ENCODE results near the gene VCL.
"Not testable (repeated sequence)": the region's sequence is repeated elsewhere in the genome, so short reads cannot be mapped to it uniquely, and the experiment has no call there.

The VCL gene

DNA sequence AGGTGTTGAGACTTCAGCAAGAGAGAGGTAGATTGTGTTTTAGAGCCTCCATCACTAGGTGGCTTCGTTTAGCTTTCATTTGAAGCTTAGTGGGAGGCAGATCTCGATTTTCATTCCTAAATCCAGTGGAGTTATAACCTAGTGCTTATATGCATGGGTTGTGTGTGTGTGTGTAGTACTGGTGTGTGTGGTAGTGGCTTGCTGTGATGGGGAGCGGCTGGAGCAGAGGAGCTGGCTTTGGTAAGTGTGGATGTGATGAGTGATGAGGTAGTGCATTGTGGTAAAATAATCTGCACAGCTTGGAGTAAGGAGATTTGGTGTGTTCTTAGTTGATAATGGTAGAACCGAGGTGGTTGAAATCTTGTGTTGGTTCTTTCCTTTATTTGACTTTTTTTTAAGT, 109.5 kb downstream of the VCL start:
- DNase-seq (ENCODE audit: low spot score), result no peak

DNA sequence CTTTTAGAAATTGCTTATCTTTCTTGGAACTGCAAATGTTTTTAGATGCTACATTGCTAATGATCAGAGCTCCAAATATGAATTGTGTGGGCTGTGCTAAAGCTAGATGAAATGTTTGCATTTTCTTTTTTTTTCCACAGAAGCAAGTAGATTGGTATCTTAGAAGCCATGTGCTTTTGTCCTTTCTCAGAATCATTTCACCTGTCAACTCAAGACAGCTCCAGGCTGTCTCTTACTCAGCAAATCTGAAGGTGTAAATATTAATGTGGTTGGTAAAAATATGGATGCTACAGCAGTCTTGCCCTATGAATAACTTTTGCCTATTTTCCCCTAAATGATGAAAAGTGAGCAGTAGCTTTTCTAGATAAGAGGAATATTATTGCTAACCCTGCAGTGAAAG, 111.5 kb downstream of the VCL start:
- no peak for DNase-seq (ENCODE audit: low spot score)

DNA sequence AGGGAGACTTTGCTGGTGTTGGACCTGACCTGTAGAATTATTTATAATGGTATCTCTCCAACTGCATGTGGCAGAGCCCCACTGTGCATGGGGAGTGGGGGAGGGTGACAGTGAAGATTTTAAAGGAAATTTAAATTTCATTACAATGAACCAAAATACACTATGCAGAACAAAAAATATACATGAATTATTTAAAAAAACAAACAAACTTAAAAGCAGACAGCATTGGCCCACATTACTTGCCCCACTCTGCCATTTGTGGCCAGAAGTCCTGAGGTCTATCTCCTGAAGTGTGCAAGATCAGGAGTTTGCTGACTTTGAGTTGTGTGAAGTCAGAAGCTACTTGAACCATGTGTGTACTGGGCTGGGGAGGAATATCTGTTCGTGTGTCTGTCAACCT, 112.2 kb downstream of the VCL start:
- no peak for DNase-seq (ENCODE audit: low spot score)

- no peak for DNase-seq (ENCODE audit: low spot score)
Observed at GRCh38 chr10:74111799-74112198, 113.9 kb downstream of the VCL start.

- DNase-seq (ENCODE audit: low spot score), result no peak
Observed at GRCh38 chr10:74113546-74113945, 115.6 kb downstream of the VCL start.

DNA sequence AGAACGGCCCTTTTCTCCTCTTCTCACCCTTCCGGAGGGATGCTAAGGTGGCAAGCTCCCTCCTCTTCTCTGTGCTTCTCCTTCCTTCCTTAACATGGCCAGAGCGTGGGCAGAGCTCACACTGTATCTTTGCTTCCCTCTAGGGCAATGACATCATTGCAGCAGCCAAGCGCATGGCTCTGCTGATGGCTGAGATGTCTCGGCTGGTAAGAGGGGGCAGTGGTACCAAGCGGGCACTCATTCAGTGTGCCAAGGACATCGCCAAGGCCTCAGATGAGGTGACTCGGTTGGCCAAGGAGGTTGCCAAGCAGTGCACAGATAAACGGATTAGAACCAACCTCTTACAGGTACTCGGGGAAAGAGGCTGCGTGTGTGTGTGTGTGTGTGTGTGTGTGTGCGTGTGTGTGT, 116.1 kb downstream of the VCL start:
- no peak for DNase-seq (ENCODE audit: low spot score)

DNA sequence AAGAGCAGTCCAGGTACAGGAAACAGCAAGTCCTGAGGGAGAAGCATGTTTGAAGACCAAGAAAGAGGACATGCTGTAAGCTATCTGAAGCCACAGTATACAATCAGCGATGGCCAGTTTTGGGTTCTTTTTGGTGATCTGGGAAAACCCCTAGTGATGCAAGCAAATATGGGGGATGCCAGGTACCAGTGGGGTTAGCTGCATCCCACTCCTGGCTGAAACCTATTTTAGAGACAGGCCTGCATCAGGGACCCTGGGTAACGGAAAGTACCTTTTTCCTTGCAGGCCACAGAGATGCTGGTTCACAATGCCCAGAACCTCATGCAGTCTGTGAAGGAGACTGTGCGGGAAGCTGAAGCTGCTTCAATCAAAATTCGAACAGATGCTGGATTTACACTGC, 119.8 kb downstream of the VCL start:
- DNase-seq (ENCODE audit: low spot score), result no peak

- peak; percentile 44 for DNase-seq (ENCODE audit: low spot score)
Observed at GRCh38 chr10:74118804-74119203, 120.9 kb downstream of the VCL start.

- no peak for DNase-seq (ENCODE audit: low spot score)
Observed at GRCh38 chr10:74120911-74121310, 123.0 kb downstream of the VCL start.

GRCh38 chr10:74121368-74121767, 123.5 kb downstream of the VCL start:
- no peak for DNase-seq (ENCODE audit: low spot score)

DNA sequence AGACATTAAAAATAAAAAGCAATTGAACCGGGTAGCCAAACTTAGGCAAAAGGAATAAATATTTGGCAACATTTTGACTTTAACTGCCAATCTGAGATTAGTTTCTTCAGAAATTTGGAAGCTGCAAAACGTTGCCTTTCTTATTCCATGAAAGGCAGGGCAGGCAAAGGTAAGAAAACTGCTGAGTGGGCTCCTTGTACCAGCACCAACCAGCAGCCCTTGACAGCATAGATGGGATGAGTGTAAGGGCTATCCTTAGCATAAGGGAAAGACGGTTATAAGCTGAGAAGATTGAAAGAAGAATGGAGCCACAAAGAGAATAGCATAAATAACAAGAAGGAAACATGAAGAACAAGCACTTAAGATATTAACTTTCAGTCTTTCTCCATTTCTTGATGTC, 124.1 kb downstream of the VCL start:
- DNase-seq (ENCODE audit: low spot score), result no peak

DNA sequence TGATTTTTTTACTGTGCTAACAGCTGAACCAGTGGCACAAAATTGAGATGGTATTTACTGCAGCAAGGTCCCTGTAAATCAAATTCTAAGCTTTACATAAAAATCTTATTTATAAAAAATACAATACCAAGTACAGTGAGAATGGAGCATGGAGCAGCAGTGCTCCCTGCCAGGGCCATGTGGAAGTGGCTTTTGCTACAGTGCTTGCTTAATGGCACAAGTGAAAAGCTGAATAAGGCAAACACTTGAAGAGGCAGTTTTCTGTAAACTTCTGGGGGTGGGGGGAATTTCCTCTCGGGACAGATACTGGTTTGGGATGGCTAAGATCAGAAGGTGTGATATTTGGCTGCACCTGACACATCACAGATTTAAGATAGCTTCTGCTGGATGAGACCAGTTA, 125.2 kb downstream of the VCL start:
- DNase-seq (ENCODE audit: low spot score), result no peak

- no peak for DNase-seq (ENCODE audit: low spot score)
Observed at GRCh38 chr10:74133923-74134820, 136.3 kb downstream of the VCL start.

GRCh38 chr10:74135452-74135851, 137.5 kb downstream of the VCL start:
- no peak for DNase-seq (ENCODE audit: low spot score)

GRCh38 chr10:74137992-74138391, 140.1 kb downstream of the VCL start:
- DNase-seq (ENCODE audit: low spot score), result no peak

DNA sequence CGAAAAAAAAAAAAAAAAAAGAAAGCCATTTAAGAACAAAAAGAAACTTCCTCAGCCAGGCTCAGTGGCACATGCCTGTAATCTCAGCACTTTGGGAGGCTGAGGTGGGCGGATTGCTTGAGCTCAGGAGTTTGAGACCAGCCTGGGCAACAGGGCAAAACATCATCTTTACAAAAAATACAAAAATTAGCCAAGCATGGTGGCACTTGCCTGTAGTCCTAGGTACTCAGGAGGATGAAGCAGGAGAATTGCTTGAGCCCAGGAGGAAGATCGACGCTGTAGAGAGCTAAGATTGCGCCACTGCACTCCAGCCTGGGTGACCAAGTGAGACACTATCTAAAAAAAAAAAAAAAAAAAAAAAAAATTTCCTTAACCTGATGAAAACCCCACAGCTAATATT, 140.7 kb downstream of the VCL start:
- not testable (repeated sequence) for DNase-seq (ENCODE audit: low spot score)

GRCh38 chr10:74139981-74140380, 142.1 kb downstream of the VCL start:
- DNase-seq (ENCODE audit: low spot score), result no peak

DNA sequence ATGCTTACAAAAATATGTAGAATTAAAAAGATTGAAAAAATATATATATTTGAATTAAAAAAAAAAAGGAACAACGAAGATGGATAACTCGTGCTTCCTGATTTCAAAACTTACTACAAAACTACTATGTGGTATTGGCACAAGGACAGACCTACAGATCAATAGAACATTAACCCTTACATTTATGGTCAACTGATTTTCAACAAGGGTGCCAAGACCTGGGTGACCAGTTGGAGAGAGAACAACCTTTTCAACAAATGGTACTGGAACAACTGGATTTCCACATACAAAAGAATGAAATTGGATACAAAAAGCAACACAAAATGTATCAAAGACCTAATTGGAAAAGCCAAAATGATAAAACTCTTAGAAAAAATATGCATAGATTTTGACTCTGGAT, 142.6 kb downstream of the VCL start:
- no peak for DNase-seq (ENCODE audit: low spot score)

GRCh38 chr10:74145133-74145532, 147.2 kb downstream of the VCL start:
- DNase-seq (ENCODE audit: low spot score), result no peak

- DNase-seq (ENCODE audit: low spot score), result not testable (repeated sequence)
Observed at GRCh38 chr10:74146980-74147379, 149.1 kb downstream of the VCL start.

DNA sequence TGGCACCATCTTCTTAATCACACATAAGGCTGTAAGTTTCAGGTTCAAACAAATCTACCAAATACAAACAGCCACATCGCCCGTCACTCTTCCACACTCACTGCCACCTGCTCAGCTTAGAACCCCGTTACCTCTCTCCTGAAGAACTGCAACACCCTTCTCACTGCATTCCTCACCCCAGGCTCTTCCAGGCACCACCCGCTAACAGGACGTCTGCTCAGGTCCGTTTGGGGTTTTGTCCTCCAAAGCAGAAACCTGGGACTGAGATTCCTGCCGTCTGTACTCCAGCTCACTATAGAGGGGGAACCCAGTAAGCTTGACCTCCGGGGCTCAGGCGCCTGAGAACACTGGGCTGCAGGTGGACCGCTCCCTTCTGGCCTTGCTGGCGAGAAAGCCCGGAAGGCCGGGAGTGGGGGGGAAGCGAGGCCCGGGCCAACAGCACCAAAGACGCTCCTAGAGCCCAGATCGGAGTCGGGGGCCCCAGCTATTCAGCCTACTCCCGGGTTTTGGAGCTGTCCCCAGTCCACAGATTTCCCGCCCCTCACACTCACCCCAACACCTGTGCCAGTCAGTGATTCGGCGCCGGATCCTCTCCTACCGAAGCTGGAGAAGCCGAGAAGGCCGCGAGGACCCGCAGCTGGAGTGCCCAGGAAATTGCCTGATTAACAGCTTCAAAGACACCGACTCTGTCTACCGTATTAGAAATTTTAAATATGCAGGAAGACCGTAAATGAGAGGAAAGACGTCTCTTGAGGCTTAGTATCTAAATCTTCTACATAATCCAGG, 152.5 kb downstream of the VCL start, which contains the start of gene AP3M1:
Gene AP3M1, minus strand, starts transcription at position 625 of the 786 bp plus-strand sequence. CDS start 12,449 bp downstream, outside the sequence.
- no peak for DNase-seq (ENCODE audit: low spot score)

DNA sequence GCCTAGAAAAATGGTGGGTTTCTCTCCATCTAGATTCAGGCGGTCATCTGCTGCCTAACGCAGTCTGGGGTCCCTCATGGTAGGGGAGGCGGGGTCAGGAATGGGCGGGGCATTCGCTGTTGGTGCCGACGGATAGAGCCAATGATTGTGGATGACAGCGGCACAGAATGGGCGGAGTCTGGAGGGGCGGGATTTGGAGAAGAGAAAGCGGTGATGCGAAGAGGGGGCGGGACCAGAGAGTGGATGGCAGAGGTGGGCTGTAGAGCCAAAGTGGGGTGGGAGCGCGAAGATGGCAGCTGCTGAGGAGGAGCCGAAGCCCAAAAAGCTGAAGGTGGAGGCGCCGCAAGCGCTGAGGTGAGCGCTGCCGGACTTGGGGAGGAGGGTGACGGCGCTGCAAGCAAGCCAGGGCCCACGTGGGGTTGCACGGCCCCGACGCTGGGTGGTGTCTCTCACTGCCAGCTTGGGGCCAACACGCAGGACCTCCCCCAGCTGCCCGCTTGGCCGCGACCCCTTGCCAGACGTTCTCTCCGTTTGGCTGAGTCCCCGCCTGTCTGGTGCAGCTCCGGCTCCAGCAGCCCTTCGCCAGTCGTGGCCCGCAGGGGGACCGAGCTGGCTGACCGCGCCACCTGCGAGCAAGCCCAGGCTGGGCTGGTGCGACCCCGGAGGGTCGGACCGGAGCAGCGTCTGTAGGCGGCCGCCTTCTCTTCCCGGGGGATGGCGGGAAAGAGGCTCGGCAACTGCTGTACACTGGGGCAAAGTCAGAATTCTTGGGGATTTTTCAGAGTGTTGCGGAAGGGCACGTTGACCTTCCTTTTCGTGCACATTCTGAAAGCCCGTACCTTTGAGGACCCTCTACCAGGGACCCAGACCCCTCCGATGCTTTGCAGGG, 153.3 kb downstream of the VCL start, which contains the start of gene ADK:
Gene ADK, plus strand, starts transcription at position 232 of the 889 bp plus-strand sequence. Its CDS starts 58 bp downstream, at position 290.
- peak; percentile 99 for DNase-seq (ENCODE audit: low spot score)
